Peyer's patch (tissue), 4 donors: ENCODE measurements around the gene SIGLECL1. TPM values are rescaled to one million over a fixed set of nuclear protein-coding genes. Genes with fewer than 3 reads are reported as not detected.

Source experiments
- DNase-seq, 3 donors: peaks; one replicate each; pipeline ENCODE4 v3.0.0-alpha.2; 2017 to 2019
- H3K27ac ChIP-seq, 4 donors: fragments of 200-600 bp; sonication (generic); one replicate each; pipeline ENCODE4 v1.5.1; 2016 to 2019
- H3K27me3 ChIP-seq, 2 donors: fragments of 200-600 bp; sonication (generic); one replicate each; pipeline ENCODE4 v1.5.1; 2019
- H3K36me3 ChIP-seq, 3 donors: fragments of 200-600 bp; sonication (generic); one replicate each; pipeline ENCODE4 v1.5.1; 2016 to 2019
- H3K4me1 ChIP-seq, 4 donors: fragments of 200-600 bp; sonication (generic); one replicate each; pipeline ENCODE4 v1.5.1; 2016 to 2019
- H3K4me3 ChIP-seq, 4 donors: fragments of 200-600 bp; sonication (generic); 1 replicate in 3 of 4; 2 replicates in 1 of 4; pipeline ENCODE4 v1.5.1; 2016 to 2019; ENCODE audit warnings: mild to moderate bottlenecking in 1 of 4
- H3K9me3 ChIP-seq, 4 donors: fragments of 200-600 bp; sonication (generic); one replicate each; pipeline ENCODE4 v1.5.1; 2016 to 2019; ENCODE audit warnings: mild to moderate bottlenecking in 1 of 4
- POLR2A ChIP-seq, 2 donors: fragments of 450-650 bp; IDR thresholded peaks; one replicate each; pipeline ENCODE4 v1.5.1; 2017; ENCODE audit warnings: antibody characterized with exemption in 2 of 2, mild to moderate bottlenecking in 2 of 2, moderate library complexity in 2 of 2
- total RNA-seq, 4 donors: library from RNA; depleted of rRNA; stranded (reverse); fragments of >200 nt; gene quantifications; one replicate each; pipeline ENCODE4 v1.1.0, GENCODE V29; 2016
- TF ChIP-seq, protein P1 (sequence below), 6 experiments: fragments of 450-650 bp in 4 of 6; fragments of 200-600 bp in 2 of 6; sonication (generic) in 1 of 6; IDR thresholded peaks; one replicate each; pipeline ENCODE4 v1.5.1; 2017 to 2019; ENCODE audit warnings: antibody characterized with exemption in 6 of 6, mild to moderate bottlenecking in 3 of 6, moderate library complexity in 1 of 6

Gene SIGLECL1
- total RNA-seq, 4 donors from 2014 or later: not detected

GRCh38 chr19:51282335-51282734 is 31.5 kb downstream of the SIGLECL1 start:
- no peaks in the 10 kb centered on the region for H3K9me3 ChIP-seq
- H3K36me3 ChIP-seq: no peaks in the 10 kb centered on the region
- DNase-seq: no peak
- no peak overlapping the region for H3K27ac ChIP-seq
- H3K4me1 ChIP-seq: no peaks in the 10 kb centered on the region
- no peaks in the 10 kb centered on the region for H3K27me3 ChIP-seq
- no peak overlapping the region for H3K4me3 ChIP-seq
- no peak for TF ChIP-seq POLR2A (IDR thresholded peaks at IDR 0.05)
- TF ChIP-seq, protein P1, sequence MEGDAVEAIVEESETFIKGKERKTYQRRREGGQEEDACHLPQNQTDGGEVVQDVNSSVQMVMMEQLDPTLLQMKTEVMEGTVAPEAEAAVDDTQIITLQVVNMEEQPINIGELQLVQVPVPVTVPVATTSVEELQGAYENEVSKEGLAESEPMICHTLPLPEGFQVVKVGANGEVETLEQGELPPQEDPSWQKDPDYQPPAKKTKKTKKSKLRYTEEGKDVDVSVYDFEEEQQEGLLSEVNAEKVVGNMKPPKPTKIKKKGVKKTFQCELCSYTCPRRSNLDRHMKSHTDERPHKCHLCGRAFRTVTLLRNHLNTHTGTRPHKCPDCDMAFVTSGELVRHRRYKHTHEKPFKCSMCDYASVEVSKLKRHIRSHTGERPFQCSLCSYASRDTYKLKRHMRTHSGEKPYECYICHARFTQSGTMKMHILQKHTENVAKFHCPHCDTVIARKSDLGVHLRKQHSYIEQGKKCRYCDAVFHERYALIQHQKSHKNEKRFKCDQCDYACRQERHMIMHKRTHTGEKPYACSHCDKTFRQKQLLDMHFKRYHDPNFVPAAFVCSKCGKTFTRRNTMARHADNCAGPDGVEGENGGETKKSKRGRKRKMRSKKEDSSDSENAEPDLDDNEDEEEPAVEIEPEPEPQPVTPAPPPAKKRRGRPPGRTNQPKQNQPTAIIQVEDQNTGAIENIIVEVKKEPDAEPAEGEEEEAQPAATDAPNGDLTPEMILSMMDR (IDR thresholded peaks at IDR 0.05): no peak

- Histone ChIP-seq H3K36me3 (no peaks in the 10 kb centered on the region), H3K27me3 (no peaks in the 10 kb centered on the region), H3K4me1 (no peaks in the 10 kb centered on the region), H3K27ac (no peak overlapping the region), H3K9me3 (no peaks in the 10 kb centered on the region), H3K4me3 (no peak overlapping the region)
- TF ChIP-seq POLR2A (IDR thresholded peaks at IDR 0.05): no peak
- TF ChIP-seq, protein P1 (IDR thresholded peaks at IDR 0.05): no peak
- no peak for DNase-seq
Measured at GRCh38 chr19:51285682-51286081, 34.8 kb downstream of the SIGLECL1 start.

- DNase-seq: no peak
- Histone ChIP-seq H3K36me3 (no peaks in the 10 kb centered on the region), H3K4me3 (no peak overlapping the region), H3K27ac (no peak overlapping the region), H3K4me1 (no peaks in the 10 kb centered on the region), H3K9me3 (no peaks in the 10 kb centered on the region), H3K27me3 (no peaks in the 10 kb centered on the region)
- TF ChIP-seq, protein P1 (IDR thresholded peaks at IDR 0.05): no peak
Measured at GRCh38 chr19:51289635-51290034, 38.8 kb downstream of the SIGLECL1 start.

DNA sequence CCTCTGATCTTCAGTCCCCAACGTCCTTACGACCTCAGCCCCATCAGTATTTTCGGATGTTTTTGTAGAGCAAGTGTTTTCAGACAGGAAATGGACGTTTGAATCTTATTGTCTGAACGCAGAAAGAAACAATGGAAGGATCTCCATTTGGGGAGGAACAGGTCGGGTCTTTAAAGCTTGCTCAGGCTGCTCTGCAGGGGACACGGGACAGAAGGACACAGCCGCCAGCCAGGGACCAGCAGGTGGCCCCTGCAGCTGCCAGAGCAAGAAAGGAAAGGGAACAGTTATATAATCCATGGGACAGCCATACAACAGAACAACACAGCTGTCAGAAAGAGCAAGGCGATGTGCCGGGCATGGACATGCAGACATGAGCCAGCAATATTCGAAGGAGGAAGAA is 42.1 kb downstream of the SIGLECL1 start:
- H3K36me3 ChIP-seq: no peaks in the 10 kb centered on the region
- no peaks in the 10 kb centered on the region for H3K9me3 ChIP-seq
- DNase-seq: no peak
- no peak overlapping the region for H3K4me3 ChIP-seq
- H3K27ac ChIP-seq: no peak overlapping the region
- no peaks in the 10 kb centered on the region for H3K4me1 ChIP-seq
- TF ChIP-seq, protein P1 (IDR thresholded peaks at IDR 0.05): no peak
- no peak for TF ChIP-seq POLR2A (IDR thresholded peaks at IDR 0.05)
- H3K27me3 ChIP-seq: no peaks in the 10 kb centered on the region

DNA sequence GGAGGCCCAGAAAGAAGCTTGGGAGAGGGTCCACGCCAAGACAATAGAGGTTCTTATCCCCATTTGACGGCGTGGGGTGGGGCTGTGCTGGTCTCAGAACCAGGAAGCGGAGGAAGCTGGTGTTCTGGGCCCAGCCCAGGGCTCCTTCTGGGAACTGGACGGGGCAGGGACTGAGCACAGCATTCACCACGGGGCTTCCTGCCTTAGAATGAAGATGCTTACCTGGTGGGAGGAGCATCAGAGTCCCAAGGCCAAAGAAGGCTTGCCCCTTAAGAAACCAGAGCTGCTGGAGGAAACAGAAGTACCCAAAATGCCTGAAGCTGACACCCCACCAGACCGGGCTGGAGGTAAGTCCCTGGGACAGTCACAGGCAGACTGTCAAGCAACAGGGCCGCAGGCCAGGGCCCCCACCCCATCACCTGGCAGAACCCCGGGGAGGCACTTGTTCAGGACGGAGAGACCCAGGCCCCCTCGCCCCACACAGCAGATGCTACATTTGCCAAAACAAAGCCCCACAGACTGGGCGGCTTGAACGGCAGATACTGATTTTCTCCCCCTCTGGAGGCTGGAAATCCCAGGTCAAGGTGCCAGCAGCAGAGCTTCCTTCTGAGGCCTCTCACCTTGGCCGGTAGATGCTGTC is 42.8 kb downstream of the SIGLECL1 start:
- TF ChIP-seq POLR2A (IDR thresholded peaks at IDR 0.05): no peak
- TF ChIP-seq, protein P1 (IDR thresholded peaks at IDR 0.05): no peak
- DNase-seq: peak in 1 of 3 donors; percentile 18
- no peaks in the 10 kb centered on the region for H3K27me3 ChIP-seq

More for the DNA sequence above, 42.8 kb downstream of the SIGLECL1 start:
- no peaks in the 10 kb centered on the region for H3K36me3 ChIP-seq
- no peaks in the 10 kb centered on the region for H3K9me3 ChIP-seq
- H3K4me1 ChIP-seq: no peaks in the 10 kb centered on the region
- no peak overlapping the region for H3K27ac ChIP-seq
- no peak overlapping the region for H3K4me3 ChIP-seq
